ENCODE results near the gene SSH3.

The SSH3 gene

DNA sequence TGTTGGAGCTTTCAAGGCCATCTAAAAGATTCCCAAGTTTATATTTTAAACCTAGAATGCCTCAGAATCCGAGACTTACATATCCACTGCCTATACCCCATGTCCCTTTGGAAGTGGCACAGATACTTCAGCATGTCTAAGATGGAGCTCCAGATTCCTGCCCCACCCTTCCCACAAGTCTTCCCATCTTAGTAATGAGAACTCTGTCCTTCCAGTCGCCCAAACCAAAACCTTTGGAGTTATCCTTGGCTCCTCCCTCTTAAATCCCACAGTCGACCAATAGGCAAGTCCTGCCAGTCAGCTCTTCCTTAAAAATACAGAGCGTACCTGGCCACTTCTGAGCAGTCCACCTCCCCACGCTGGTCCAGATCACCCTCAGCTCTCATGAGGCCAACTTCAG is 45.7 kb downstream of the SSH3 start:
- DNase-seq = no peak

DNA sequence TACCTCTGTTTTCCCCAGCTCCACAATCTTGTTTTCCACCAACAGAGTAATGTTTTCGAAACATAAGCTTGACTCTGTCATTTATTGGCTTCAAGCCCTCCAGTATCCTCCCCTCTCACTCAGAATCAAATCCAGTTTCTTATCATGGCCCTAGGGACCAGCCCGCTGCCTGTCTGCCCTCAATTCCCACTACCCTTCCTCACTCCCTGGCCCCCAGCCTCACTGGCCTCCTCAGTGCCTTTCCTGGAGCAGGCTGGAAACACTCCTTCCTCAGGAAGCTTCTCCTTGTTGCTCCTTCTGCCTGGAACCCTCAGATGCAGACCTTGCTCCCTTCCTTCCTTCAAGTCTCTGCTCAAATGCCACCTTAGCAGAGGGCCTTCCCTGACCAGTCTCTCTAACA is 46.1 kb downstream of the SSH3 start:
- DNase-seq = no peak

DNA sequence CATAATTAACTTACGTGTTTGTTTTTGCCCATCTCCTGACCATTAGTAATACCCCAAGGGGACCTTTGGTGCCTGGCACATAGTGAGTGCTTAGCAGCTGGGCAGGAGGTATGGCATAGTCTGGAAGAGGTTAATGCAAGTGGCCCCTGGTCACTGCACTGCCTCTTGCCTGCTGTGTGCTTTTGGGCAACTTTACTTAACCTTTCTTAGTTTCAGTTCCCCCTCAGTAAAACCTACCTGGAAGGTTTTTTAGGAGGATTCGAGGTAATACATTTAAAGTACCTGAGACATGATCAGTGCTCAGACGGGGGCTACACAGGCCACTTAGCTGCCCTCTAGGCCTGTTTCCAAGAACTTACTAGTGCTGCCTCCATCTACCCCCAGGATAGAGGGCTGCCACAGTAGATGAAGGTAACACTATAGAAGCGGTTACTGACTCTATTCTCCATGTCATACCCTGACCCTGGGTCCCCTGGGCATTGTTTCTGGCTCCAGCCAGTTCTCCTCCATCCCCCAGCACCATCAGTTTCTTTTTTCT is 46.7 kb downstream of the SSH3 start:
- DNase-seq = no peak

DNA sequence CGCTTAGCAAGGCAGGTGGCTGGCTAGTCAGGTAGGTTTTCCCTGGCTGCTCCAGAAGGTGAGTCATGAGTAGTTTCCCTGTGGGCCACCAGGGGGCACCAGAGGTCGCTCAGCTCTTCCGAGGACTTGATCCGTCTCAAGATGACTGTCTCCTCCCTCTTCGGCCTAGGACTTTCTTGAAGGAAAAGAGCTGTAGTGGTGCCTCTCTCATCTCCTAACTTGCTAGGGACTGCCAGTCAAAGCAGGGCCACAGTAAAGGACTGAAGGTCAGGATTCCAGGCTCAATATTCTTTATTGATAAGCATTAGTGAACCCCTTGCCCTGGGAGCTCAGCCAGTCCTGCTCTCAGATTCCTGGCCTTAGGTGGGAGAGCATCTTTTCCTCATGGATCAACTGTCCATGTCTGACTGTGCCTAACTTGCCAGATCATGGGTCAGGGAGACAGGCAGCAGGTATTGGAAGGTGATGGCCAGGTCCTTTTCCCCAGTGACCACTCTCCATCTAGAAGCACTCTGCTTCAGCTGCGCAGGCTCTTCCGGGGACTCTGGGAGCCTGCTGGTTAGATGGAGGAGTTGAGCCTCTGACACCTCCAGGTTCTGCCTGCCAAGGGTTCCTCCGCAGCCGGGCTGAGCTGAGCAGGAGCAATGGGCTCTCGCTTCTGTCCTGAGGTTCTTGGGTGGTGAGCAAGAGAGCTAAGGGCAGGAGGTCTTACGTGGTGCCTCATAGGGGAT is 48.1 kb downstream of the SSH3 start:
- DNase-seq = peak; percentile 86 to 92 (median 87)

DNA sequence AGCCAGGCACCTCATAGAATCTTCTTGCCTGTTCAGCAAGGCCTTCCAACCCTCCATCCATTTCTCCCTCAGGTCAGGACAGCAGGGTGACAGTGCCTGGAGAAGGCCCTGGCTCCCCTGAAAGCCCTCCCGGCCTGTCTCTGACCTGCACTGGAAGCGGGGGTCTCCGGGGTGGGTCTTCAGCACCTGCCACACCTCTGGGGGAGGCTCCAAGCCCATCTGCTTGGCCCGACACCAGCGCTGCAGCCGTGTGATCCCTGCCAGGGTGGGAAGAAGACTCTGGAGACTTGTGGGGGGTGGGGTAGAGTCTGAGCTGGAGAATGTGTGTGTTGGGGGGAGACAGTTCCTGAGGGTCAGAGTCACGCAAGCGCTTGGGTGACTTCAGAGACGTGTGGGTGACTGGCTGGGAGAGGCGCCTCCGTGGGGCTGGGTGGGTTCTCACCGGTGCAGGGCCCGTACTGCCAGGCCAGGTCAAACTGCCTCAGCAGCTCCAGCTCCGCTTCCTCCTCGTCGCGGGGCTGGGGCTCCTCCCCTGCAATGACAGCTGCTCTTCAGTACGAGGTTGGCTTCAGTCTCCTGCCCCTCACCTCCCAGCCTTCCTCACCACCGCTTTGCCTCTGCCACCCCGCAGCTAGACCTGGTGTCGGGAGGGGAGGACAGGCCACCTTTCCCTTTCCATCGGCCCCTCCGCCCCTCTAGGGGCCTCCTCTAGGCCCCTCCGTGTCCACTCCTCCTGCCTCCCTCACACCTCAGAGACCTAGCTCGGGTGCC is 49.4 kb downstream of the SSH3 start:
- peak; percentile 54 to 82 (median 76) for DNase-seq

DNA sequence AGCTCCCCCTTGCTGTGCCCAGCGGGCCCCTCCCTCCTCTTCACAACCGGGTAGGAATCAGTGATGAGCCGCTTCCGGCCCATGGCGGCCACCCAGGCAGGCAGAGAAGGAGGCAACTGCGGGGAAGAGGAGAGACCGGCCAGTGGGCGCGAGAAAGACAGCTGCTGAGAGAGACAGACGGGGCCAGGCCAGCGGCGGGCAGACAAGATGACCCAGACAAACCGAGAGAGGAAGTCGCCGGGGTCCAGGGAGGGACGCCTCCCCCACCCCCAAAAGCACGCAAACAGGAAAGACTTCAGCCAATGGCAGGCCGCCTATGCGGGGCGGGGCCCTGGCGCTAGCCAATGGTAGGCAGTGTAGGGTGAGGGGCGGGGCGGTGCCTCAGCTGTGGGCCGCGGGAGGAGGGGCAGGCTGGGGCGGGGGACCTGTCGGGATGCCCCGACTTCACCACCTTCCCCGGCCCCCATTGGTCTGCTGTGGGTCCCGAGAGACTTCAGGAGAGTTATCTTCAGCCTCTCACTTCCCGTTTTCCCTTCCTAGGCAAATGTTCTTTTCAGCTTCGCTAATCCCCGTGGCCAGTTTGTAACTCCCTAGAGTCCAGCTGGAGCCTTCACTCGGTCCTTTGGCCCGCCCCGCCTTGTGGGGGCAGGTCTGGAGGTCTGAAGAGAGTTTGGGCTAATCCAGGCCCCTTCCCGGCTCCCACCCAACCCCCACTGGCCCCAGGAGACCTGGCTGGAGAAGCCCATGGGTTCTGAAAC is 50.2 kb downstream of the SSH3 start, which contains the start of gene POLD4:
Gene POLD4 (minus strand): TSS at position 230 of the 758 bp plus-strand sequence. CDS start 147 bp downstream, at position 83.
- DNase-seq = peak; percentile 97 to 99 (median 98)

DNA sequence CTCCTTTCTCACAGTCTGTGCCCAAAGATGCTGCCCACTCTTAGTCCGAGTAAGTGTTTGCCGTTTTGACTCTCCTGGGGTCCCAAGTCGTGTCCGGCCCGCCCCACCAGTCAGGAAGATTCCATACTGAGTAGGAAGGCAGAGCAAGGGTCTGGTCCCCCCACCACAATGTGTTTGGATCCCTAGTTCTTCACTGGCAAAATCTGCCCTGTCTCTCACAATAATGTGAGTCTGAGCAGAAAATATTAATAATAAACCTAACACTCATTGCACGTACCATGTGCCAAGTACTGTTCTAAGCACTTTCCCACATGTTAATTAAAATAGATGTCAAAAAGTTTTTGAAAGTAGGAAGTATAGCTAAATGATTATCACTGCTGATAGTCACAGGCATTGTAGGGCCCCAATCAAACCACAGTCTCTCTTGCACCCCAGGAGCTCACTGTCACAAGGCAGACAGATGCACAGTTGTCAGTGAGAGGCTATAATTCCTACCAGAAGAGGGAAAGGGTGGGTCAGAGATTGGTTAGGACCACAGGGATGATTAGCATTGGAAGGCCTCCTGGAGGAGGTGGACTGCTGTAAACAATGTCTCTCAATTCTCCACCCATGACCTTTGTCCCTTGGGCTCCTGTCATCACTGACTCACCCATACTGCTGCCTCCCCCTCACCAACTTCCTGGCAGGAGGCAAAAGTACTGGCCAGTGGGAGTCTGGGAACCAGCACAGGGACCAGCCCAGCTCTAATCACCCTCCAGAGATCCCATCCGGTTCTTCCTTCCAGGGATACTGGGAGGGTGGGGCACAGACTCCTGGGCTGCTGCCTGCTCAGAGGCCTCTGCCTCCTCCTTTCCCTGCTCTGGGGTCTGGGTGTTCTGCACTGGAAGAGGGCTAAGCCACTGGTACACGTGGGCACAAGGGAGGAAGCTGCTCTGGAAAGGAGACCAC is 51.0 kb downstream of the SSH3 start:
- DNase-seq = peak; percentile 73 to 89 (median 86)

DNA sequence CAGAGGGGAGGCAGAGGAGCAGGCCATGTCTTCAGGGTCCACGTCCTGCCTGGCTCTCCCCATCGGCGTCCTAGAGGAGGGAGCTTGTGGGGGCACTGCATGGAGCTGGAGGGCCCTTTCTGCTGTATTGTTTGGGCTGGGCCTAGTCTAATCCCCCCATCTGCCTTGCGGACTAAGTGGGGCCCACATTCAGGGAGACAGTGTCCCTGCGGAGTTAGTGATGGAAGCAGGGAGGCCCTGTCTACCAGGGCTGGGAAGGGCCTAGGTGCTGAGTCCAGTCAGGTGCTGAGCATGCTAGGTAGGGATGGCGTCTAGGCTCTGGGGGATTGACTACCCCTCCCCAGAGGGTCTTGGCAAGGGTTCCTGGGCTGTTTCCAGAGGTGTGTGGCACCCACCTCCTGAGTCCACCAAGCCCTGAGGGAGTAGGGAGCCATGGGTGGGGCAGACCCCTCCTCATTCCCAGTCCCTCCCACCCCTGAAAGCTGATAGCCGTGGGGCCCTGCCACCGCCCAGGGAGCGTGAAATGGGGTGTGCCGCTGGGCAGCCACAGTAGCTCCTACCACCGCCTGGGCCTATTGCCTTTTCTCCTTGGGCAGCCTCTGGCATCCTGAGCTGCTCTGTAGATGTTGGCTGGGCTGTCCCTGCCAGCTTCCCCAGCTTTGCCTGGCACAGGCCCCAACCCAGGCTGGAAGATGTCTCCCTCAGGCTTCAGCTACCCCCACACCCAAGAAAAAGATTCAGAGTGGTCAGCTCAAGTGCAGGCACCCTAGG is 51.9 kb downstream of the SSH3 start:
- DNase-seq = no peak

DNA sequence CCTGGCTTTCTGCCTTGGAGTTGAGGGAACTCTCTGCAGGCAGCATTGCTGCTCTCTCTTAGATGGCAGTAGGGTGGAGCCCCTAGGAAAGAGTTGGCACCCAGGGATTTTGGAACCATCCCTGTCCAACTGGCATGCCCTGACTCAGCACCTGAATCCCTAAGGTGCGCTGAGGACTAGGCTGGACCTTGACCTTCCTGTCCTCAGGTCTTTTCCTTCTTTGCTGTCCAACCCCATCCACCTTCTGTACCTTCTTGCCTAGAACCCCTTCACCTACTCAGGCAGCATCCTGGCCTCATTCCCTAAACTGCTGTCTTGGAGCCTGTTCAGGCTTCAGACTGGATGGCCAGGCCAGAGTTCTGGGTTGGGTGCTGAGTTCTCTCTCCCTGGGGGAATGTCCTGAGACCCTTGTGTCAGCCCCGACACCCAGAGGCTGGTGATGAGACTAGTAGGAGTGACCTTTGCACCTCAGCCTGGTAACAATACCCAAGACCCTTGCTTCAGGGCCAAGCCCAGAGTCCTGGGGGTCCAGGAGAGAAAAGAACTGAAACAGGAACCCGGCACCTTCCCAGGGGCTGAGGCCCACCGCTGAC is 52.6 kb downstream of the SSH3 start:
- DNase-seq = no peak

DNA sequence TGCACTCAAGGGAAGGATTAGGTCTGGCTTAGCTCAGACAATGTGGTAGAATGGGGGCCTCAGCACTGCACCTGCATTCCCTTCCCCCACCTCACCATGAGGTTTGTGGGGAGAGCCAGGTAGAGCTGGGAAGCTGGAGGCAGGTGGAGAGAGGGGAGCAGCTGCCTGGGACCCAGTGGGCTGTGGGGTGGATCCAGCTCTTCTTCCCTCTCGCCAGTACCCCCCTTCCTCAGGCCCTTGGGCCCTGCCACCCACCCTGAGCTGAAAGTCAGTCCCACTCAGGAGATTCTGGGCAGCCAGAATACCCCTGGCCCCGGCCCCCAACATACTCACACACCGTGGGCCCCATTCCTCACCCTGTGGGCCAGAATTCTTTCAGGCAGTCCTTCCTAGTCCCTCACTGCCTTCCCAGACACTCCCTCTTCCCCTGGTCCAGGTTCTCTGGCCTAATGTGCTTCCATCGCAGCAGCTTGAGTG is 53.1 kb downstream of the SSH3 start:
- DNase-seq = no peak

DNA sequence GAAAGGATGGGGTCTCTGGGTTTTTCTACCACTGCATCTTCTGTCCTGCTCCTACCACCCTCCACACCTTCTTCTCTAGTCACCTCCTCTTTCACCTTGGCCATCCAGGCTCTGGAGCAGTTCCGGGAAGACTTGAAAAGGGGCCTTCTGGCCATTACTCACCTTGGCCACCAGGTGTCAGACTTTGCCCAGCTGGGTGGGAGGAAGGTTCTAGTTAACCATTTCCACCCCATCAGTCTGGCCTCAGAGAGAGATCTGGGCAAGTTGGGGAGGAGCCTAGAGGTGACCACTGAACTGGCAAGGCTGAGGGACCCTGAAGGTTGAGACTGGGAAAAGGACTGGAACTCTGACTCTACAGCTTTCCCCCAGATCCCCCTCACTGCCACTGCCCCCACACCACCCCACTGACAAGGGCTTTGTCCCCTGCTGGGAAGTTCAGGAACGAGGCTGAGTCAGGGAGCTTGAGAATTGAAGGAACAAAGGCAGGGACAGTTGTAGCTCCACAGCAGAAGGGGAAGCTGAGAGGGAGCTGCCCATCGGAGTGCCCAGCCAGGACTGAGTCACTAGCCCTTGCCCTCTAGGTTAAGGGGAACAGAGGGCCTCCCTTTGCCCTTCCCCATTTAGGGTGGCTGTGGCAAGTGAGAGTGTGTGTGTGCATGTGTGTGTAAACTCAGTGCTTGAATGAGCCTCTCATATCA is 53.7 kb downstream of the SSH3 start:
- DNase-seq = peak; percentile 94 to 98 (median 95)

DNA sequence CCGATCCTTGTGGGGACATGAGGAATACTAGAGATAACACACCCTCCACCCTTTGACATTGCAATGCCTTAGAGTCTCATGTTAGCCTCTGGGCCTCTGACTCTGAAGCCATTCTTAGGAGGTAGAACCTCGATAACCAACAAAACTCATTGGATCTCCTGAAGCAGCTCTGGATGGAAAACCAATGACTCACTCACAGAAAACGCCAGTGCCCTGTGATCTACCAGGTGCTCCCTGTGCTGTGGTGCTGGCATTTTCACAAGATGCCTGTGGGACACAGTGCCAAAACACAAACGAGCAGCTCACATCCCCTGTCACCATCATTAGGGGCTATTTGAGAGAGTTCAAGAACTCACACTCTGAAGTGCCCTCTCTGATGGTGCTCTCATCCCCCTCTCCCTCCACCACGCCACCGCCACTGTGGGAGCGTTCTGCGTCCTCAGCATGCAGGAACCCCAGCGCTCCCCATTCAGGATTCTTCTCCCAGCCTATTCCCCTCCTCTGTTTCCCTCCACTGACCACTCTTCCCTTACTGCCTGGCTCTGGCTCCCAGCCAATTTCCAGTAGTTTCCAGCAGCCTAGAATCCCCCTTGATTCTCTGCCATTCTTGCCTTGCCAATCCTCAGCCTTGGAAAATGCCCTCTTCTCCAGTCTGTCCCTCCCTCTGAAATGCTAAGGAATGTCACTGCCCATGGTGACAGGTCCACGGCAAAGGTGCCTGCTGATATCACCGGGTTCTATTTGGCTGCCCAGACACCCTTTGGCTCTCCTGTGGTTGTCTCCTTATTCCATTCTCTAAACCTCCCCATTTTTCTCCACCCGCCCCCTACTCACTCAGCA is 54.7 kb downstream of the SSH3 start:
- no peak for DNase-seq
